CD14-positive monocyte (primary cell): Measurements from ENCODE around the gene RGMB. TPM values are rescaled to one million over a fixed set of nuclear protein-coding genes. Genes with fewer than 3 reads are reported as not detected.
"Not testable (repeated sequence)": the region's sequence is repeated elsewhere in the genome, so short reads cannot be mapped to it uniquely, and the experiment has no call there.

Source experiments
- DNase-seq, 3 donors: peaks; one replicate each; pipeline ENCODE4 v3.0.0-alpha.2; 2011 to 2022
- H2AFZ ChIP-seq: 2 replicates; pipeline ENCODE4 v1.6.0; 2012; ENCODE audit warnings: mild to moderate bottlenecking, low read depth, low read length, inconsistent platforms; ENCODE audit not compliant: insufficient read depth, poor library complexity, severe bottlenecking
- H3K27ac ChIP-seq, 2 donors: 1 replicate in 1 of 2; 2 replicates in 1 of 2; pipeline ENCODE4 v1.5.1; 2012 to 2013; ENCODE audit warnings: low read length in 2 of 2, control low read depth in 1 of 2, inconsistent platforms in 1 of 2, low read depth in 1 of 2, mild to moderate bottlenecking in 1 of 2
- H3K27me3 ChIP-seq, 2 donors: one replicate each; pipeline versions ENCODE4 v1.6.0 to v1.6.1; 2011 to 2013; ENCODE audit warnings: low read length in 2 of 2; ENCODE audit not compliant: control insufficient read depth in 2 of 2, insufficient read depth in 2 of 2
- H3K36me3 ChIP-seq, 2 donors: replicated peaks in 1 of 2; 1 replicate in 1 of 2; 2 replicates in 1 of 2; pipeline versions ENCODE4 v1.5.1 to v1.6.1; 2012 to 2013; ENCODE audit warnings: low read length in 2 of 2, control low read depth in 1 of 2, inconsistent platforms in 1 of 2, mild to moderate bottlenecking in 1 of 2; ENCODE audit not compliant: insufficient read depth in 2 of 2, control insufficient read depth in 1 of 2
- H3K4me1 ChIP-seq, 2 donors: 1 replicate in 1 of 2; 2 replicates in 1 of 2; pipeline versions ENCODE4 v1.5.1 to v1.6.1; 2012 to 2013; ENCODE audit warnings: low read length in 2 of 2, control low read depth in 1 of 2, inconsistent platforms in 1 of 2, mild to moderate bottlenecking in 1 of 2, moderate library complexity in 1 of 2; ENCODE audit not compliant: insufficient read depth in 2 of 2, control insufficient read depth in 1 of 2
- H3K4me2 ChIP-seq: replicated peaks from 2 replicates; pipeline ENCODE3; 2012; ENCODE audit warnings: low read length, moderate library complexity, mild to moderate bottlenecking; ENCODE audit not compliant: poor library complexity, severe bottlenecking; ENCODE audit errors: extremely low read depth
- H3K4me3 ChIP-seq, 3 experiments: fragments of 200-600 bp in 1 of 3; sonication (generic) in 1 of 3; replicated peaks in 1 of 3; 1 replicate in 2 of 3; 2 replicates in 1 of 3; pipeline ENCODE4 v1.5.1; 2011 to 2013; ENCODE audit warnings: low read length in 3 of 3, mild to moderate bottlenecking in 3 of 3, control low read depth in 2 of 3, low read depth in 2 of 3, inconsistent platforms in 1 of 3, moderate library complexity in 1 of 3
- H3K79me2 ChIP-seq: 2 replicates; pipeline ENCODE4 v1.6.0; 2012; ENCODE audit warnings: mild to moderate bottlenecking, control low read depth, inconsistent platforms, low read length, moderate library complexity; ENCODE audit not compliant: insufficient read depth
- H3K9ac ChIP-seq: 2 replicates; pipeline ENCODE4 v1.6.0; 2017; ENCODE audit warnings: low read length, mild to moderate bottlenecking; ENCODE audit not compliant: insufficient read depth, poor library complexity, severe bottlenecking
- H3K9me3 ChIP-seq, 2 donors: replicated peaks in 1 of 2; 1 replicate in 1 of 2; 2 replicates in 1 of 2; pipeline versions ENCODE4 v1.5.1 to v1.6.1; 2012 to 2013; ENCODE audit warnings: low read length in 2 of 2, control low read depth in 1 of 2; ENCODE audit not compliant: control insufficient read depth in 1 of 2, insufficient read depth in 1 of 2
- H4K20me1 ChIP-seq: 2 replicates; pipeline ENCODE4 v1.6.0; 2012; ENCODE audit warnings: mild to moderate bottlenecking, low read length, control low read depth, moderate library complexity; ENCODE audit not compliant: insufficient read depth
- H3K27ac Mint-ChIP-seq, 7 donors: one replicate each; pipeline ENCODE4 v1.8.0; 2020; ENCODE audit warnings: mild to moderate bottlenecking in 7 of 7, mixed read lengths in 7 of 7, moderate library complexity in 6 of 7, inconsistent platforms in 2 of 7
- H3K27me3 Mint-ChIP-seq, 3 donors: one replicate each; pipeline ENCODE4 v1.8.0; 2021 to 2022; ENCODE audit warnings: low read depth in 3 of 3, mild to moderate bottlenecking in 3 of 3, mixed read lengths in 3 of 3, moderate library complexity in 3 of 3, inconsistent platforms in 1 of 3
- H3K36me3 Mint-ChIP-seq, 2 donors: one replicate each; pipeline ENCODE4 v1.8.0; 2020; ENCODE audit warnings: mixed read lengths in 2 of 2, inconsistent platforms in 1 of 2, mild to moderate bottlenecking in 1 of 2
- H3K4me1 Mint-ChIP-seq: one replicate; pipeline ENCODE4 v1.8.0; 2020; ENCODE audit warnings: mild to moderate bottlenecking, mixed read lengths
- H3K4me3 Mint-ChIP-seq, 2 donors: one replicate each; pipeline ENCODE4 v1.8.0; 2020; ENCODE audit warnings: mild to moderate bottlenecking in 2 of 2, mixed read lengths in 2 of 2, moderate library complexity in 1 of 2
- H3K9me3 Mint-ChIP-seq, 7 donors: one replicate each; pipeline ENCODE4 v1.8.0; 2020 to 2022; ENCODE audit warnings: mixed read lengths in 7 of 7, mild to moderate bottlenecking in 6 of 7, moderate library complexity in 6 of 7, inconsistent platforms in 2 of 7
- WGBS: methylation state at CpG from one replicate; pipeline ENCODE4 v1.1.5; 2013; ENCODE audit warnings: missing lambda C conversion rate; ENCODE audit not compliant: insufficient coverage; 5-methylcytosine and 5-hydroxymethylcytosine counted together
- intact Hi-C, 2 donors: fragments of 100-400 bp; cut with micrococcal nuclease; formaldehyde crosslinking; loops; one replicate each; pipeline versions ENCODE4 v1.15.0 to v1.15.1; 2023
- polyA plus RNA-seq, 3 donors: library from polyadenylated mRNA; depleted of rRNA in 1 of 3; unstranded in 2 of 3; stranded (reverse) in 1 of 3; fragments of 300-500 nt in 2 of 3; fragments of >200 nt in 1 of 3; fragmentation: Illumina TruSeq in 2 of 3; gene quantifications; 1 replicate in 2 of 3; 2 replicates in 1 of 3; pipeline ENCODE4 v1.2.3, GENCODE V29; 2012 to 2021
- TF ChIP-seq, protein P1 (sequence below): fragments of 200-600 bp; IDR thresholded peaks from one replicate; pipeline ENCODE4 v1.8.0; 2022; ENCODE audit warnings: antibody characterized with exemption, mild to moderate bottlenecking

The RGMB gene
- polyA plus RNA-seq, 3 donors = 0.12 to 0.17 TPM; not detected in 1

DNA sequence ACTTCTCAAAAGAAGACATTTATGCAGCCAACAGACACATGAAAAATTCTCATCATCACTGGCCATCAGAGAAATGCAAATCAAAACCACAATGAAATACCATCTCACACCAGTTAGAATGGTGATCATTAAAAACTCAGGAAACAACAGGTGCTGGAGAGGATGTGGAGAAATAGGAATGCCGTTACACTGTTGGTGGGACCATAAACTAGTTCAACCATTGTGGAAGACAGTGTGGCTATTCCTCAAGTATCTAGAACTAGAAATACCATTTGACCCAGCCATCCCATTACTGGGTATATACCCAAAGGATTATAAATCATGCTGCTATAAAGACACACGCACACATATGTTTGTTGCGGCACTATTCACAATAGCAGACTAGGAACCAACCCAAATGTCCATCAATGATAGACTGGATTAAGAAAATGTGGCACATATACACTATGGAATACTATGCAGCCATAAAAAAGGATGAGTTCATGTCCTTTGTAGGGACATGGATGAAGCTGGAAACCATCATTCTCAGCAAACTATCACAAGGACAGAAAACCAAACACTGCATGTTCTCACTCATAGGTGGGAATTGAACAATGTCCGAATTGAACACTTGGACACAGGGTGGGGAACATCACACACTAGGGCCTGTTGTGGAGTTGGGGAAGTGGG, 34.8 kb upstream of the RGMB start:
- H3K4me3 Mint-ChIP-seq, H3K27ac Mint-ChIP-seq, H3K36me3 ChIP-seq, H3K4me3 ChIP-seq, DNase-seq, intact Hi-C loops, H3K9me3 ChIP-seq, H3K27me3 ChIP-seq, H3K4me1 ChIP-seq, H3K9ac ChIP-seq, H3K27me3 Mint-ChIP-seq, H3K27ac ChIP-seq, H2AFZ ChIP-seq, H3K4me2 ChIP-seq, H3K79me2 ChIP-seq, H3K36me3 Mint-ChIP-seq, H4K20me1 ChIP-seq, H3K4me1 Mint-ChIP-seq: not testable (repeated sequence)
- 80% methylated on average over 1 of the region's 4 CpGs for WGBS
- H3K9me3 Mint-ChIP-seq = peaks cover 0 to 11% (median 2%) of the 10 kb centered on the region in 7 donors

DNA sequence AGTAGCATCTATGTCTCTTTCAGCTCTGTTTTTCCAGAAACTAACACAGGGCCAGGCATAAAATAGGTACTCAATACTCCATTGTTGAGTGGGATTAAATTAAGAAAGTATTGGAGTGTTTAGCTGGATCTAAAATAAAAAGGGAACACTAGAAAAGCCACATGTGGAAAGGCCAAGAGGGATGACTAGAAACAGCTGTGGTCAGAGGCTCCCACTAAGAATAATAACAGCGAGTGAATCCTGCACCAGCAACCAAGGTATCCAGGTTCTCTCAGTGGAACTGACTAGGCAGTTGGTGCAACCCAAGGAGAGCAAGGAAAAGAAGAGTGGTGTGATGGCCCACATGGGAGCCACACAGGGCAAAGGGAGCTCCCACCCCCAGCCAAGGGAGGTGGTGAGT, 31.5 kb upstream of the RGMB start:
- WGBS = no CpG with 5 or more reads among the region's 1 CpG
- H2AFZ ChIP-seq = no peak overlapping the region
- intact Hi-C loops = no loop called here

More for the DNA sequence above, 31.5 kb upstream of the RGMB start:
- no peak overlapping the region for H3K4me2 ChIP-seq
- H3K9me3 ChIP-seq = no peaks in the 10 kb centered on the region
- Mint-ChIP-seq H3K9me3 (peaks cover 0 to 12% (median 4%) of the 10 kb centered on the region in 7 donors), H3K36me3 (no peaks in the 10 kb centered on the region), H3K27me3 (peaks cover 1 to 11% (median 5%) of the 10 kb centered on the region in 3 donors), H3K4me3 (no peak overlapping the region), H3K27ac (no peak overlapping the region), H3K4me1 (no peaks in the 10 kb centered on the region)
- H3K9ac ChIP-seq = no peak overlapping the region
- H3K4me3 ChIP-seq = no peak overlapping the region
- H3K79me2 ChIP-seq = no peaks in the 10 kb centered on the region
- no peak for DNase-seq
- H4K20me1 ChIP-seq = no peaks in the 10 kb centered on the region
- no peaks in the 10 kb centered on the region for H3K4me1 ChIP-seq
- TF ChIP-seq, protein P1, sequence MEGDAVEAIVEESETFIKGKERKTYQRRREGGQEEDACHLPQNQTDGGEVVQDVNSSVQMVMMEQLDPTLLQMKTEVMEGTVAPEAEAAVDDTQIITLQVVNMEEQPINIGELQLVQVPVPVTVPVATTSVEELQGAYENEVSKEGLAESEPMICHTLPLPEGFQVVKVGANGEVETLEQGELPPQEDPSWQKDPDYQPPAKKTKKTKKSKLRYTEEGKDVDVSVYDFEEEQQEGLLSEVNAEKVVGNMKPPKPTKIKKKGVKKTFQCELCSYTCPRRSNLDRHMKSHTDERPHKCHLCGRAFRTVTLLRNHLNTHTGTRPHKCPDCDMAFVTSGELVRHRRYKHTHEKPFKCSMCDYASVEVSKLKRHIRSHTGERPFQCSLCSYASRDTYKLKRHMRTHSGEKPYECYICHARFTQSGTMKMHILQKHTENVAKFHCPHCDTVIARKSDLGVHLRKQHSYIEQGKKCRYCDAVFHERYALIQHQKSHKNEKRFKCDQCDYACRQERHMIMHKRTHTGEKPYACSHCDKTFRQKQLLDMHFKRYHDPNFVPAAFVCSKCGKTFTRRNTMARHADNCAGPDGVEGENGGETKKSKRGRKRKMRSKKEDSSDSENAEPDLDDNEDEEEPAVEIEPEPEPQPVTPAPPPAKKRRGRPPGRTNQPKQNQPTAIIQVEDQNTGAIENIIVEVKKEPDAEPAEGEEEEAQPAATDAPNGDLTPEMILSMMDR = no peak
- no peaks in the 10 kb centered on the region for H3K27me3 ChIP-seq
- no peak overlapping the region for H3K27ac ChIP-seq
- no peaks in the 10 kb centered on the region for H3K36me3 ChIP-seq
